ENCODE data around the gene PTPRZ1. TPM values are rescaled to one million over a fixed set of nuclear protein-coding genes. Genes with fewer than 3 reads are reported as not detected.

Gene PTPRZ1
- total RNA-seq, 2 donors from 2014 or later: 0.35 to 1.2 TPM

- no peak overlapping the region for H3K27ac ChIP-seq
- intact Hi-C loops (cut with DNase I): no loop called here
- DNase-seq: no peak
Observed at GRCh38 chr7:121890833-121891232, 17.9 kb downstream of the PTPRZ1 start.

GRCh38 chr7:121891731-121892130, 18.8 kb downstream of the PTPRZ1 start:
- H3K27me3 ChIP-seq: no peaks in the 10 kb centered on the region
- TF ChIP-seq CTCF (IDR thresholded peaks at IDR 0.05): no peak
- no peak overlapping the region for H3K27ac ChIP-seq
- intact Hi-C loops (cut with DNase I): no loop called here
- no peaks in the 10 kb centered on the region for H3K4me1 ChIP-seq
- no peak for DNase-seq
- H3K4me3 ChIP-seq: no peak overlapping the region
- no peaks in the 10 kb centered on the region for H3K36me3 ChIP-seq
- H3K9me3 ChIP-seq: no peaks in the 10 kb centered on the region
- H3K9ac ChIP-seq (ENCODE audit: low read depth in 2 of 2, low read length in 2 of 2): no peak overlapping the region

More at GRCh38 chr7:121890833-121891232, 17.9 kb downstream of the PTPRZ1 start:
- no peak for TF ChIP-seq CTCF (IDR thresholded peaks at IDR 0.05)
- Histone ChIP-seq H3K4me1 (no peaks in the 10 kb centered on the region), H3K36me3 (no peaks in the 10 kb centered on the region), H3K27me3 (no peaks in the 10 kb centered on the region), H3K9me3 (no peaks in the 10 kb centered on the region), H3K4me3 (no peak overlapping the region), H3K9ac (ENCODE audit: low read depth in 2 of 2, low read length in 2 of 2) (no peak overlapping the region)

- TF ChIP-seq CTCF (IDR thresholded peaks at IDR 0.05): no peak
- intact Hi-C loops (cut with DNase I): no loop called here
Observed at GRCh38 chr7:121901026-121901425, 28.1 kb downstream of the PTPRZ1 start.

GRCh38 chr7:121904120-121904519, 31.2 kb downstream of the PTPRZ1 start:
- TF ChIP-seq CTCF (IDR thresholded peaks at IDR 0.05): no peak
- Histone ChIP-seq H3K27ac (no peak overlapping the region), H3K4me1 (no peaks in the 10 kb centered on the region), H3K4me3 (no peak overlapping the region), H3K27me3 (no peaks in the 10 kb centered on the region), H3K9me3 (no peaks in the 10 kb centered on the region), H3K9ac (ENCODE audit: low read depth in 2 of 2, low read length in 2 of 2) (no peak overlapping the region), H3K36me3 (no peaks in the 10 kb centered on the region)
- intact Hi-C loops (cut with DNase I): no loop called here
- DNase-seq: no peak

More at GRCh38 chr7:121901026-121901425, 28.1 kb downstream of the PTPRZ1 start:
- Histone ChIP-seq H3K9ac (ENCODE audit: low read depth in 2 of 2, low read length in 2 of 2) (no peak overlapping the region), H3K27ac (no peak overlapping the region), H3K4me3 (no peak overlapping the region), H3K27me3 (no peaks in the 10 kb centered on the region), H3K9me3 (no peaks in the 10 kb centered on the region), H3K36me3 (no peaks in the 10 kb centered on the region), H3K4me1 (no peaks in the 10 kb centered on the region)
- no peak for DNase-seq

GRCh38 chr7:121908042-121908441, 35.1 kb downstream of the PTPRZ1 start:
- TF ChIP-seq CTCF (IDR thresholded peaks at IDR 0.05): no peak
- no peaks in the 10 kb centered on the region for H3K27me3 ChIP-seq

More at GRCh38 chr7:121908042-121908441, 35.1 kb downstream of the PTPRZ1 start:
- Histone ChIP-seq H3K9ac (ENCODE audit: low read depth in 2 of 2, low read length in 2 of 2) (no peak overlapping the region), H3K9me3 (no peaks in the 10 kb centered on the region), H3K36me3 (no peaks in the 10 kb centered on the region), H3K27ac (no peak overlapping the region), H3K4me1 (no peaks in the 10 kb centered on the region), H3K4me3 (no peak overlapping the region)
- intact Hi-C loops (cut with DNase I): no loop called here
- no peak for DNase-seq
